ENCODE data around the gene MARCHF5. TPM values are rescaled to one million over a fixed set of nuclear protein-coding genes. Genes with fewer than 3 reads are reported as not detected.

Gene MARCHF5
- total RNA-seq (2022; extraction: Qiagen RNA extraction) = 32.0 to 34.9 TPM (median 34.1 TPM) in 5 replicates

GRCh38 chr10:92290837-92291615 is at the start of gene MARCHF5, which contains the start of gene CPEB3:
MARCHF5 (plus strand) TSS chr10:92291167; CDS start chr10:92291495, 328 bp downstream.
CPEB3 (minus strand) TSS chr10:92291078; CDS start chr10:92240350, 50,728 bp downstream.

Other genes starting within 250 kb of the MARCHF5 start
- 0.24 to 0.42 TPM (median 0.34 TPM) in 5 replicates for gene CPEB3, start 89 bp upstream of the MARCHF5 start, total RNA-seq (2022; extraction: Qiagen RNA extraction)

Data from A549 treated with CORT108297 at 1 μM for 4 hours (cell line).